Activated CD4-positive, CD25-positive, alpha-beta regulatory T cell (primary cell): ENCODE results near the gene COTL1.
"Not testable (repeated sequence)": the region's sequence is repeated elsewhere in the genome, so short reads cannot be mapped to it uniquely, and the experiment has no call there.

Experiments used
- DNase-seq, 4 experiments: peaks; one replicate each; lab custom pipeline; 2025; lab: John Stamatoyannopoulos, UW

The COTL1 gene

GRCh38 chr16:84643180-84643583 is 25.3 kb upstream of the COTL1 start:
- DNase-seq, result no peak

GRCh38 chr16:84641643-84642358 is 23.9 kb upstream of the COTL1 start:
- no peak for DNase-seq

GRCh38 chr16:84640145-84640544 is 22.3 kb upstream of the COTL1 start:
- DNase-seq, result no peak

GRCh38 chr16:84638231-84638806 is 20.4 kb upstream of the COTL1 start:
- DNase-seq, result no peak

DNA sequence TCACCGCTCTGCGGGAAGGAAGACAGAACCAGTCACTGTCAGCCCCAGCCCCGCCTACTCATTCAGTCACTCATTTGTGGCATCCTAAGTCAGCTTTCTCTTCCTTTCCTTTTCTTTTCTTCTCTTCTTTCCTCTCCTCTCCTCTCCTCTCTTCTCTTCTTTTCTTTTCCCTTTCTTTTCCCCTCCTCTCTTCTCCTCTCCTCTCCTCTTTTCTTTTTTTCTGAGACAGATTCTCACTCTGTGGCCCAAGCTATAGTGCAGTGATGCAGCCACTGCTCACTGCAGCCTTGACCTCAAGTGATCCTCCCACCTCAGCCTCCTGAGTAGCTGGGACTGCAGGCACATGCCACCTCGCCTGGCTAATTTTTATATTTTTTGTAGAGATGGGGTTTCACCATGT is 19.8 kb upstream of the COTL1 start:
- no peak for DNase-seq

DNA sequence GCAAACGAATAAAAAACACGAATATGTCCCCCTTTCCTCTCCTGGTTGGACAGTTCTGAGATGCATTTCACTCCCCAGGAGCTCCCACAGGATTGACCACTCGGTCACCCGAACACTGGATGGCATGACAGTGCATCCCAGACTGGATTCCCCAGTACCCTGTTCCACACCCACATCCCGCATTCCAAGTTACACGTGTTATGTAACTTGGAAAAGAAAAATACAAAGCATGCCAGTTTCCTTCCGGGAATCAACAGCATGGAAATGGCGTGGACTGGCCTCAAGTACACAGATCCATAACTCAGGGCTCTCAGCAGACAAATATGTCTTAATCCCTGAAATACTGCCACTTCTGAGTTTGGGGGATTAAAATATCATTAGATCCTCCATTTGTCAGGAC is 17.8 kb upstream of the COTL1 start:
- no peak for DNase-seq

- no peak for DNase-seq
Measured at GRCh38 chr16:84633622-84634021, 15.7 kb upstream of the COTL1 start.

- not testable (repeated sequence) for DNase-seq
Measured at GRCh38 chr16:84632862-84633261, 15.0 kb upstream of the COTL1 start.

DNA sequence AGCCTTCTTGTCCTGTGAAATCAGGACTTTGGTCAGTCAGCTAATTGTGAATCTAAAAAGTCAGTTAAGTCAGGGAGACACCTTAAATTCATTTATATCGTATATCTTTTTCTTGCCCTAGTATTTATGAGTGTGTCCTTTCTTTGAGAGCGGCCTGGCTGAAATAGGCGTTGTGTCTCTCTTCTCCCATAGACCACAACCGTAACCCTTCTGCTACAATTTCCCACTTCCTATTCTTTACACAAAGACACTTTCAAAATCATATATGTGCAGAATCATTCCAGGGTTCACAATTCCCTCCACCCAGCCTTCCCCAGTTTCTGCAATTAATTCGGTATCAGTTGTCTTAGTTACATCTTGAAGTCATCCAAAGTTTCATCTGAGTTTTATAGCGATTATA is 14.0 kb upstream of the COTL1 start:
- DNase-seq, result no peak

- DNase-seq, result no peak
Measured at GRCh38 chr16:84631153-84631466, 13.2 kb upstream of the COTL1 start.

GRCh38 chr16:84630446-84631152 is 12.7 kb upstream of the COTL1 start:
- DNase-seq, result no peak

- DNase-seq, result no peak
Measured at GRCh38 chr16:84630009-84630408, 12.1 kb upstream of the COTL1 start.

DNA sequence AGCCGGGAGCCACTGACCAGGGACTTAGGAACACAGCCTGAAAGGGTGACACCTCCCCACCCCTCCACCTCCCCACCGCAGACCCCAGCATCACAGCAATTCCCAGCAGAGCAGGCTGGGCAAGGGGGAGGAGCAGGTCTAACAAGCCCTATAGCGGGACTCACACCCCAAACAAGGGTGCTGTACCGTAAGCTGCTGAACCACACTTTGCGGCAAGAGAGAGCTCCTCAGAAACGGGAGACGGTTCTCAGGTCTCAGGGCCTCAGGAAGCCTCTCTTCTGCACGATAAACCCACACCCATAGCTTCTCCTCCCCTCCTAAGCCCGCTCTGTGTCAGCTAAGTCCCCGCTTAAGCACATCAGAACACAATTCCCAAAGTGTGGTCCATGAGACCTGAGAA is 11.7 kb upstream of the COTL1 start:
- no peak for DNase-seq

DNA sequence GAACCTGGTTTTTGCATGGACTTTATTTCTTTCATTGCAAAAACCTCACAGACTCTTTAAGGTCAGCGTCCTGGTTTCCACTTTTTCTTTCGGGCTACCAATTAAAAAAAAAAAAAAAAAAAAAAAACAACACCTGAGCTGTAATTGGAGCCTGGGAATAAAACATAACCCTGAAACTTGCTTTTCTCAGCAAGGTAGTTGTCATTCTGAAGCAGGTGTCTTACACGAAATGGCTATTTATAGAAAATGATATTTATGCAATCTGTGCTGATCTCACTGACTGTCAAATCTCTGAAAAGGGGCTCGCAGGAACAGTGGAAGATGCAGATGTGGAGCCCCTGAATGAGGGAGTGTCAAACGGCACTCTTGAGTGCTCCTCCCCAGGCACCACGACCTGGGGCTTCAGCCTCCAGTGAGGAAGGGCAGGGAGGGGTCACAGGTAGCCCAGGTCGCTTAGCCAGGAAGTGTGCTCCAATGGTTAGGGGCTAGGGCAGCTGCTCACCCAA is 10.4 kb upstream of the COTL1 start:
- no peak for DNase-seq

GRCh38 chr16:84625556-84625955 is 7.7 kb upstream of the COTL1 start:
- no peak for DNase-seq

- not testable (repeated sequence) for DNase-seq
Measured at GRCh38 chr16:84620913-84621312, 3.0 kb upstream of the COTL1 start.

- no peak for DNase-seq
Measured at GRCh38 chr16:84618581-84619460, 943 bp upstream of the COTL1 start.

DNA sequence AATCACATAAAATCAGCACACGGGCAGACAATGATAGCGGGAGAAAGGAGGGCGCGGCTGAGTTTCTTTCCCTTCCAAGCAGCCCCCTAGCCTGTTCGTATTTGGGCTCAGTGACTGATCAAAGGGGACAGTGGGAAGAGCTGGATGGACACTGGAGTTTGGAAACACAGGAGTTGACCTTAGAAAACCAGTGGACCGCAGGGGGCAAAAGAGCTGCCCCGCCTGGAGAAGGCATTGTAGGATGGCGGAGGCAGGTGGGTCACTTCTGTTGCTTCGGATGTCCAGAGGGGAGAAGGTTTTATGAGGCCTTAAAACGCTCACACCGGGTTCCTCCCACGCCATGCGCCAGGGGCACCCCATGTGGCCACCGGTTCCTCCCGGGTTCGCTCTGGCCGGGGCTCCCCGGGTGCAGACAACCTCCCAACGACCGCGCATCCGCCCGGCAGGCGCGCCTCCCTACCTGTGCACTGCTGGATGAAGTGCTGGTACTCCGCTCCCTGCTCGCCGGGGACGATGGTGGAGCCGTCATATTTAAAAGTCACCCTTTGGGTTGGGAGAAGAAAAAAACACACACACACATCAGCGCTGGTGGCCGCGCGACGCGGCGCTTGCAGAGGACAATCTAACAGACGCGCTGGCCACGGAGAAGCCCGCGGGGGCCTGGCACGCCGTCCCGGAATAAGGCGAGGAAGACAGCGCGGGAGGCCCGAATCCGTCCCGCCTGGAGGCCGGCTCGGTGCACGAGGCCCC is 662 bp downstream of the COTL1 start:
- peak in 2 of 4 experiments; percentile 29 to 41 for DNase-seq

DNA sequence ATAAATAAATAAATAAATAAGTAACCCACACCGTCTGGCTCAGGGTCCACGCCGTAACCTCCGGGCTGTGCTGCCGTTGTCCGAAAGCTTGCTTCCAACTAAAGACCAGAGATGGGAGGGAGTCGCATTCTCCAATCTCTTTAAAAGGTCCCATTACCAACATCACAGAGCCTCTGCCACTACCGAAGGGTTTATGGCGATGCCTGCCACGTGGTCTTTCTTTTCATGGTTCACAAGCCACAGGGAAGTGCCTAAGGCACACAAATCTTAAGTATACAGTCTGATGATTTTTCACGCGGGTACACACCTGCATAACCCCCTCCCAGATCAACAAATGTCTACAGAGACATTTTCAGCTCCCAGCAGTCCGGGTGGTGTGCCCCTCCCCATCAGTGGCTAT is 1.4 kb downstream of the COTL1 start:
- no peak for DNase-seq

GRCh38 chr16:84614968-84615813 is 2.7 kb downstream of the COTL1 start:
- no peak for DNase-seq

DNA sequence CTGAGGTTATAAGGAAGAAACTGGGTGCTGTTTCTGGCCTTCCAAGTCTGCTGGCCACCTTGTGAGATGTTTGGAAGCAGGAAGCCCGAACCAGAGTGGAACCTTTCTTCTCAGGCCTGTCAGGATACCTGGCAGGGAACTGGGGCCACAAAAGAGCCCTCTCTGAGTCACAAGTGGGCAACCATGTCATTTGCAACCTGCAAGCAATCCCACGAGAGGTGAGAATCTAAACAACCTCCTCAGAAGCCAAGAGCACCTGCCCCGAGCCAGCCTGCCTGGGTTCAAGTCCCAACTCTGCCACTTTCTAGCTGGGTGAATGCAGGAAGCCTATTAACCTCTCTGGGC is 3.3 kb downstream of the COTL1 start:
- no peak for DNase-seq
